ENCODE data around the gene SPRR3. TPM values are rescaled to one million over a fixed set of nuclear protein-coding genes. Genes with fewer than 3 reads are reported as not detected.

SPRR3 gene
- total RNA-seq, 1 experiment from 2014 or later: not detected

DNA sequence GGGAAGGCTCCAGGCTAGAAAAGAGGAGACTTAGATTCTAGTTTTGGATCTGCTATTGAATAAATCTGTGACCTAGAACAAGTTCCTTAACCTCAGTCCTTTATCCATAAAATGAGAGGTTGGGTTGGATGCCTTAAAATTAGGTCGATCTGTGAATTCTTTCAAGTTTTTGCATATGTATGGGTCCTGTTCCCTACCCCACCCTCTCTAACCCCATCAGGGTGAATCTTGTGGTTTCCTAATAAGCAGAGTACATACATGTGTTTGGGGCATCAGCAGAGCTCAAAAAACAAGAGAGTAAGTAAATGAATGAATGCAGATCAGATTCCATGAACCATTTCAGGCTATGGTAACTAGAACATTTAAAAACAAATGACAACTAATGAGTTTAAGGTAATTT lies 24.9 kb upstream of the SPRR3 start:
- no TSS peak for BruUV-seq (replicated peaks)
- Mint-ChIP-seq H3K27ac (ENCODE audit: low read depth, unreplicated experiment) (no peak overlapping the region), H3K4me1 (ENCODE audit: insufficient read depth, unreplicated experiment) (peaks cover 19% of the 10 kb centered on the region), H3K9me3 (ENCODE audit: unreplicated experiment) (no peaks in the 10 kb centered on the region), H3K36me3 (ENCODE audit: insufficient read depth, unreplicated experiment) (no peaks in the 10 kb centered on the region), H3K4me3 (ENCODE audit: unreplicated experiment) (no peak overlapping the region), H3K27me3 (ENCODE audit: insufficient read depth, unreplicated experiment) (no peaks in the 10 kb centered on the region)
- ChIA-PET POLR2A (no interaction called here), CTCF (no interaction called here)
- DNase-seq (ENCODE audit: unreplicated experiment): no peak
- intact Hi-C loops (cut with micrococcal nuclease): no loop called here
- TF ChIP-seq, protein P1, sequence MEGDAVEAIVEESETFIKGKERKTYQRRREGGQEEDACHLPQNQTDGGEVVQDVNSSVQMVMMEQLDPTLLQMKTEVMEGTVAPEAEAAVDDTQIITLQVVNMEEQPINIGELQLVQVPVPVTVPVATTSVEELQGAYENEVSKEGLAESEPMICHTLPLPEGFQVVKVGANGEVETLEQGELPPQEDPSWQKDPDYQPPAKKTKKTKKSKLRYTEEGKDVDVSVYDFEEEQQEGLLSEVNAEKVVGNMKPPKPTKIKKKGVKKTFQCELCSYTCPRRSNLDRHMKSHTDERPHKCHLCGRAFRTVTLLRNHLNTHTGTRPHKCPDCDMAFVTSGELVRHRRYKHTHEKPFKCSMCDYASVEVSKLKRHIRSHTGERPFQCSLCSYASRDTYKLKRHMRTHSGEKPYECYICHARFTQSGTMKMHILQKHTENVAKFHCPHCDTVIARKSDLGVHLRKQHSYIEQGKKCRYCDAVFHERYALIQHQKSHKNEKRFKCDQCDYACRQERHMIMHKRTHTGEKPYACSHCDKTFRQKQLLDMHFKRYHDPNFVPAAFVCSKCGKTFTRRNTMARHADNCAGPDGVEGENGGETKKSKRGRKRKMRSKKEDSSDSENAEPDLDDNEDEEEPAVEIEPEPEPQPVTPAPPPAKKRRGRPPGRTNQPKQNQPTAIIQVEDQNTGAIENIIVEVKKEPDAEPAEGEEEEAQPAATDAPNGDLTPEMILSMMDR (IDR thresholded peaks at IDR 0.05; ENCODE audit: unreplicated experiment): no peak

DNA sequence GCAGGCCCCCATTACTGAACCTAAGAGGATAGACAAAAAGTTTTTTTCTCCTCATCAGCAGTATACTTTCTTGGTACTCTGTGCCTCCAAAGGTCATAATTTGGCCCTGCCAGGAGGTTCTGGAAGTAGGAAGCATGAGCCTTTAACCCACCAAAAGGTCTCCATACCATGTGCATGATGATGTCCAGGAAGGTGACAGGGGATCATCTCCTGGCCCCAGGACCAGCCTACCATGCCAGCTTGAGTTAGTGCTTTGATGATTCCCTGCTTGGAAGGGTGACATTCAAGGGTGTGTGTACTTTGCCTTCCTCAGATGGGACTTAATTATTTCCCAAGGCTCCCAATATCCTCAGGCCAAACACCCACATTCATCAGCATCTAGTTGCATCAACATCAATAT lies 23.9 kb upstream of the SPRR3 start:
- no peak for DNase-seq (ENCODE audit: unreplicated experiment)
- intact Hi-C loops (cut with micrococcal nuclease): no loop called here
- H3K4me3 Mint-ChIP-seq (ENCODE audit: unreplicated experiment): no peak overlapping the region
- H3K36me3 Mint-ChIP-seq (ENCODE audit: insufficient read depth, unreplicated experiment): no peaks in the 10 kb centered on the region
- TF ChIP-seq, protein P1 (IDR thresholded peaks at IDR 0.05; ENCODE audit: unreplicated experiment): no peak
- H3K27ac Mint-ChIP-seq (ENCODE audit: low read depth, unreplicated experiment): no peak overlapping the region
- no peaks in the 10 kb centered on the region for H3K9me3 Mint-ChIP-seq (ENCODE audit: unreplicated experiment)
- CTCF ChIA-PET: interaction anchor here (0.8 to 1.2 kb wide), 2 partner anchors 34 to 81 kb away, joined by 3 to 4 read pairs; no protein-coding TSS in a partner anchor
- POLR2A ChIA-PET: no interaction called here
- no TSS peak for BruUV-seq (replicated peaks)
- H3K4me1 Mint-ChIP-seq (ENCODE audit: insufficient read depth, unreplicated experiment): peaks cover 11% of the 10 kb centered on the region
- H3K27me3 Mint-ChIP-seq (ENCODE audit: insufficient read depth, unreplicated experiment): no peaks in the 10 kb centered on the region

DNA sequence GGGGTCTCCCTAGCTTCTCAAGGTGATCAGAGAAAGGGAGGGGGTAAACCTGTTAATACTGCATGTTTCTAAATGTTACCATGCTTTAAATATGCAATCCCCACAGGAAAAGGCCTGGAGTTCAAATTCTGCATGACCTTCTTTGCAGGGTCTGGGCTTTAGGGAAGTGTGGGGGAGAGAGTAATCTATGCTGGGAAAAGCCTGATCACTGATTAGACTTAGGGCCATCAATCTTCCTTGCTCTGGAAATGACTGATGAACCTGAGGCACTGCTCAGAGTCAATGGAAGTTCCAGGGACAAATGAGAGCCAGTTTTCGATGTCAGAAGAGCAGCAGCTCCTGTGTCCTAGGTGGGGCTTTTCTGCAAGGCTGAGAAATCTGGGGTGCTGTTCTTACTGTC lies 20.9 kb upstream of the SPRR3 start:
- no peaks in the 10 kb centered on the region for H3K36me3 Mint-ChIP-seq (ENCODE audit: insufficient read depth, unreplicated experiment)
- H3K9me3 Mint-ChIP-seq (ENCODE audit: unreplicated experiment): no peaks in the 10 kb centered on the region
- TF ChIP-seq, protein P1 (IDR thresholded peaks at IDR 0.05; ENCODE audit: unreplicated experiment): no peak
- no peak overlapping the region for H3K4me3 Mint-ChIP-seq (ENCODE audit: unreplicated experiment)
- ChIA-PET POLR2A (interaction anchor here (0.6 to 2.1 kb wide), 2 partner anchors 9 to 26 kb away, joined by 3 to 8 read pairs; no protein-coding TSS in a partner anchor), CTCF (interaction anchor here (0.6 to 0.7 kb wide), 3 partner anchors 17 to 248 kb away, joined by 3 read pairs; no protein-coding TSS in a partner anchor)
- no peak for DNase-seq (ENCODE audit: unreplicated experiment)
- H3K27me3 Mint-ChIP-seq (ENCODE audit: insufficient read depth, unreplicated experiment): no peaks in the 10 kb centered on the region
- no TSS peak for BruUV-seq (replicated peaks)
- H3K27ac Mint-ChIP-seq (ENCODE audit: low read depth, unreplicated experiment): no peak overlapping the region
- peaks cover 5% of the 10 kb centered on the region for H3K4me1 Mint-ChIP-seq (ENCODE audit: insufficient read depth, unreplicated experiment)
- intact Hi-C loops (cut with micrococcal nuclease): no loop called here

DNA sequence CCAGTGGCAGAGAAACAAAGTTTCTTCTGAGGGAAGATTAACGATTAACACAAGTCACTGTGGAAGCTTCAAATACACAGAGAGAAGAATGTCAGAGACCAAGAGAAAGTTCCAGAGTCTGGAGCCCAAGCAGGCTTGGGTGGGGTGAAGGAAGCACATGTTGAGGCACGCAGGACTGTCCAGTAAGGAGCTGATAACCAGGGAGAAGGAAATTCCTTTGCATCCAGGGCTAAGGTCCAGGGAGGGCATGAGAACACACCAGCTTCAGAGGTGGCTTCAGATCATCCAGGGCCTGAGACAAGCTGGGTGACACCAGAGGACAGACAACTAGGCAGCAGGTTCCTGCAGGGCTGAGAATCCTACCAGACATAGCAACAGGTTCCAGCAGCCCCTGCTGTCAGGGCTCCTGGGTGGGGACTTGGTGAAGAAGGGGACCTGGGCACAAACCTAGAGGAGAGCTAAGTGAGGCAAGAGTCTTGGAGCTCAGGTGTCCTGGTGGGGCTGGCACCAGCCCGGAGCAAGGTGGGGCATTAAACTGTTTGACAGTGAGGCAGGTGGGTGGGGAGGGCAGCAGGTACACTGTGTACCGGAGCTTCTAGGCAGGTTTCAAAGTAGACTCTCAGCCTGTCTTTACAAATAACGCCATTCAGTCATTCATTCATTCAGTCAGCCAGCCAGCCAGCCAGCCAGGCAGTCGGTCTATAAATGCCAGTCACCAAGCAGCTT lies 20.2 kb upstream of the SPRR3 start:
- H3K36me3 Mint-ChIP-seq (ENCODE audit: insufficient read depth, unreplicated experiment): no peaks in the 10 kb centered on the region
- H3K4me3 Mint-ChIP-seq (ENCODE audit: unreplicated experiment): no peak overlapping the region
- no peaks in the 10 kb centered on the region for H3K9me3 Mint-ChIP-seq (ENCODE audit: unreplicated experiment)
- peaks cover 5% of the 10 kb centered on the region for H3K4me1 Mint-ChIP-seq (ENCODE audit: insufficient read depth, unreplicated experiment)
- no TSS peak for BruUV-seq (replicated peaks)
- no peaks in the 10 kb centered on the region for H3K27me3 Mint-ChIP-seq (ENCODE audit: insufficient read depth, unreplicated experiment)
- ChIA-PET CTCF (interaction anchor here (0.6 to 2.0 kb wide), 7 partner anchors 17 to 317 kb away, joined by 3 to 8 read pairs (median 3); no protein-coding TSS in a partner anchor), POLR2A (interaction anchor here (0.6 to 2.1 kb wide), 5 partner anchors 10 to 27 kb away, joined by 3 to 8 read pairs (median 3); no protein-coding TSS in a partner anchor)
- TF ChIP-seq, protein P1 (IDR thresholded peaks at IDR 0.05; ENCODE audit: unreplicated experiment): no peak
- intact Hi-C loops (cut with micrococcal nuclease): no loop called here
- no peak for DNase-seq (ENCODE audit: unreplicated experiment)
- no peak overlapping the region for H3K27ac Mint-ChIP-seq (ENCODE audit: low read depth, unreplicated experiment)

Measured in MCF 10A (cell line).